Activated CD4-positive, CD25-positive, alpha-beta regulatory T cell (primary cell): ENCODE data around the gene UNC119B.
A peak's percentile ranks its signal among the peaks of the same experiment; 100 is the strongest.

Experiments
- DNase-seq, 4 experiments: peaks; one replicate each; lab custom pipeline; 2025; lab: John Stamatoyannopoulos, UW

UNC119B gene

DNA sequence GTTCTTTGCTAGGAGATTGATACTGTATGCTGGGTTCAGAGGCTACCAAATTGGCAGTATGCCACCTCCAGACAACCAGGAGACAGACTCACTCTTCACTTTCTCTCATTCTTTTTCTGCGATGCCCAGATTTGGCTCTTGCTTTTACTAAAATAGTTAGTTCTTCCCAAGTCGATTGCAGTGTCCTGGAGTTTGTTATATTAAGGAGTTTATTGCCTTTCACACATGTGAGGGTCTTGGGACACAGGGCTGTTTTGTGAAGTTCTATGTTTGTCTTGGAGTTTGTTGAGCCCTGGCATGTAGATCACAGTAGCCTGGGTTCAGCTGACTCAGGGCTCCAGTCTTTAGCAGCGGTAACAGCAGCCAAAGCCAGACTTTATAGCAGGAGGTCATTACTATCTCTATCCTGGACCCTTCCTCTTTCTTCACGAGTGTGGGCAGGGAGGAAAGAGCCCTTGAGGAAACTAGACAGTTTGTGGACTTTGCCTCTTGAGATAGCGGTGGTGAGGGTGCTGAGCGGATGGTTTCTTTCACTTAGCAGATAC lies 21.7 kb upstream of the UNC119B start:
- DNase-seq = no peak

DNA sequence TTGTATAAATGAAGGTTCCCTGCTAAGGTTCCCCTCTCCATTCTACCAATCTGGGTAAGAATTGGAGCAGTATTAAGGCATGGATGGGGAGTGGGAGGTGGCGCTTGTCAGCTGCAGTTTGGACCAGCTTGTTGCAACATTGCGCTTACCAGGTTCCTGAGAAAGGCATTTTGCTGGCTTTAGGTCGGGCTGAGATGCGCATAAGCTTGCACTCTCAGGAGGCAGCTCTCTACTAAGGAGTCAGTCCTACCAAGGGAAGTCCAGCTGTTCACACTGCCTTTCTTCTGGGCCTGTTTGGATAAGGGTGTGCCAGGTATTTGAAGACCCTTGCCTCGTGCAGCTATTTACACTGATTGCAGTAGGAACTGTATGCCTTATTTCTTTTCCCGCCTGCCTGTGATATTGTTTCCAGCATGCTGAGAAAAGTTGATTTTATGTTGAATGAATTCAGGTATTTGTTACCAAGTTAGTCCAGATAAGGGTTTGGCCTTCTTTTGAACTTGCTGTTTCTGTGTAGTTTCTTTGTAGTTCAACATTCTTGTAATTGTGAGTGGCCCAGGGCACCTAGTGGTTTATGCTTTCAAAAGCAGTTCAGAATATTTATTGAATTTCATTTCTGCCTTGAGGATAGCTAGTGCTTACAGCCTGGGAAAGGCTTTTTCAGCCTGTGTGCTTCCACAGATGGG lies 20.7 kb upstream of the UNC119B start:
- DNase-seq = no peak

DNA sequence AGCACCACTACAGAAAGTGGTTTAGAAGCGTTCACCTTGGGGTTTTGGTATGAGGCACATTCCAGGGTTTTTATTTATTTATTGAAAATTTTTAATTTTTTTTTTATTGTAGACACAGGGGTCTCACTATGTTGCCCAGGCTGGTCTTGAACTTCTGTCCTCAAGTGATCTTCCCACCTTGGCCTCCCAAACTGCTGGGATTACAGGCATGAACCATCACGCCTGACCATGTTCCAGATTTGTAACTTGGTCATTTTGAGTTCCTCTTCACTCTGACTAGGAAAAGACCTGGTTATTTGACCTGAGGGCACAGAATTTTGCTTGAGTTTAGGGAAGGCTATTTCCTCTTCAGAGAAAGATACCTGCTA lies 20.2 kb upstream of the UNC119B start:
- no peak for DNase-seq

DNA sequence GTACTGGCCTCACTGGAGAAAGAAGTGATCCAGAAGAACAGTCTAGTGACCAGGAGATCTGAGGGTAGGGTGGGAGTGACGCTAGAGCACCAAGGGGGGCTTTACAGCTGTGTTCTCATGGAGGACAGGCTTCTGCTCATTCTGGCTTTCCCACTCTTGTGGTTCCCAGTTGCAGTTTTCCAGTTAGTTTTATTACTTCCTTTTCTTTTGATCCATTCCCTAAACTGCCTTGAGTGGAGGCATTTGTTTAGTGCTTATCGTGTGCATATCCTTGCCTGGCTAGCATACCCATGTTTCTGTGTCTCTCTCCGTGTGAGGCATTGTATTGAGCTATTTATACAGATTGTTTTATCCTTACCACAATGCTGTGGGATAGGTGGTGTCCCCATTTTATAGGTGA lies 19.3 kb upstream of the UNC119B start:
- no peak for DNase-seq

DNA sequence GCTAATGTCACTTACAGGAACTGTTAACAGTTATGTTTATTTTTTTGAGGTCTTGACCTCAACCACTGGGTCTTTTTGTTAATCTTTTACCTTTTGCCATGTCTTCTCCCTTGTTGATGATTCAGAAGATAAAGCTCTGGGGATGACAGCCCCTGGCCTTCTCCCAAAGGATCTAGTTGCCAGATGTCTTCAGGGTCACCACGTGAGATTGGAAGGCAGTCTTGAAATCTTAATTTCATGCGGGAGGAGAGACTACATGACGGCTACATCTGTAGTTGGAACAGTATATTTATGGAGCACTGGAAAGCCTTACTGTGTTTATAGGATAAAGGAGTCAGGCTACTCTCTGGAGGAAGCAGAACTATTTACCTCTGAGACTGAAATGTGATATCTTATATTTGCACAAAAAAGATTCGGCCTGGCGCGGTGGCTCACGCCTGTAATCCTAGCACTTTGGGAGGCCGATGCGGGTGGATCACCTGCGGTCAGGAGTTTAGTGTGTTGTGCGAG lies 17.7 kb upstream of the UNC119B start:
- DNase-seq = no peak

DNA sequence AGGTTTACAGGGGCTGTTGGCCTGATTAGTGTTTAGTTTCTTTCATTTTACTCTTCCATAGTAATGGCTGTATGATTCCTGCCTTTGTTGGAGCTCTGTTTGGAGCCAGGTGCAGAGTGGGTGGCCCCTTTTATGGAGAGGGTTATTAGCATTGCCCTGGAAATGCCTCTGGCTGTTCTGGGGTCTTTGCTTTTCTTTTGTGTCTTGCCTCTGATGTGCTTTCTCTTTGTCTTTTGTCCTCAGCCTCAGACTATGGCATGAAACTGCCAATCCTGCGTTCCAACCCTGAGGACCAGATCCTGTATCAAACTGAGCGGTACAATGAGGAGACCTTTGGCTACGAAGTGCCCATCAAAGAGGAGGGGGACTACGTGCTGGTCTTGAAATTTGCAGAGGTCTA lies 16.4 kb upstream of the UNC119B start:
- DNase-seq = no peak

DNA sequence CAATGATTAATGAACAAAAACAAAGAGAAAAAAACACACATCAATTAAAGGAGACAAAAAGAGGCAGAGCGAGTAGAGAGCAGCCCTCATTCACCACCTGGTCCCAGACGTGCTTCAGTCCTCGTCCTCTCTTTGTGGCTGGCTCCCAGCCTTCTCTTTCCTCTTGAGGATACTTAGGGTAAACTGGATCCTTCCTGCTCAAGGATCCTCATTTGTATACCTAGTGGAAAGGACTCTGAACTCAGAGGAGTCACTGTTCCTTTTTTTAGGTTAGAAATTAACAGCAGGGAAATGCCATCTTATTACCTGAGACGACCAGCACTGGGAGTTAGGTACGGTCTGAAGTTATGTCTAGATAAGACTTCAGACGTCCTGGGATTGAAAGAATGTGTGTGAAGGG lies 13.6 kb upstream of the UNC119B start:
- DNase-seq = no peak

DNA sequence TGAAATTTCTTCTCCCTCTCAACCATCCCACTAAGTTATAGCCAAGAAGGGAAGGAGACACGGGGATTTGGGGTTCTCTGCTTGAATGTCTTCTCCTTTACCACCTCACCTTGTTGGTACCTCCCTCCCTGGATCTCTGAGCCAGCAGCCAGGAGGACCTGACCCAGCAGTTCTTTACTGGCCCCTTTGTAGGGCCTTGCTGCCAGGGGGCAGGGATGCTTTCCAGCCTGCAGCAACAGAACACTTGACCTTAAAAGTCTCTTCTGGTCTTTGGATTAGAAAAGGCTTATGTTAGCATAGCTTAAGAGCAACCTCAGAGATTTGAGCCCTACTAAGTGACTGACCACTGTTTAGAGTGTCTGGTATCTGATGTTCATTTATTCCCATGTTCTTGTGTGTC lies 12.9 kb upstream of the UNC119B start:
- no peak for DNase-seq

DNA sequence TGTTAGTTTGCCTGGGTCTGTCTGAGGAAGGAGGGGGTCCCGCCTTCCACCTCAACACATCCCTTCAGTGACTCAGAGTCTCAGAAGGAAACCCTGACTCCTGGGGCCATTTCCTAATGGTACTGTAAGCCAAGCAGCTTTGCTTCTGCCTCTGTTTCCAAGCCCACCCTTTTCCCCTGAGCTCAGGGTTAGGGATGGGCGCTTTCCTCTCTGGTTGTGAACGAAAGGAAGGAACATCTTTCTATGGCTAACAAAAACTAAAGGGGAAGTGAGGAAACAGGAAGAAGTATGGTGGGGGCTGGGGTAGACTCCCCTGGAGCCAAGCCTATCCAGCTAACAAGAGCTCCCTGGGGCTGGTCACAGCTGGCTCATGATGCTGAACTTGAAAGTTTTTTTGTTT lies 11.6 kb upstream of the UNC119B start:
- no peak for DNase-seq

DNA sequence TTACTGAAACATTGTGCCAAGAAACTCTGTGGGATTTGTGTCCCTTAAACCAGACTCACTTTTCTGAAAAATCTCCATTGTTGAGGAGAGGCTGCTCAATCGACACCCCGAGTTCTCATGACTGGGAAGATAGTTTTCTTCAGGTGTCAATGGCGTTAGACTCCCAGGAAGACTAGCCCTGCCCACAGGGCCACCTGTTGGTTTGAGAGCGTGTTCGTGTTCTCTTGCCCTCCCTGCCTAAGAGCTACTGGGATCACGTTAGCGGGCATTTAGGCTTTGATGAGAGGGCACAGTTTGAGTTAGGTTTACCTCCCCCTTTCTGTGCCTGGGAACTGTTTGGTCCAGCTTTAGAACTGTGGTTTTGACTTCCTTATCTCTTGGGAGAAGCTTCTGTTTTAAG lies 10.7 kb upstream of the UNC119B start:
- DNase-seq = no peak

DNA sequence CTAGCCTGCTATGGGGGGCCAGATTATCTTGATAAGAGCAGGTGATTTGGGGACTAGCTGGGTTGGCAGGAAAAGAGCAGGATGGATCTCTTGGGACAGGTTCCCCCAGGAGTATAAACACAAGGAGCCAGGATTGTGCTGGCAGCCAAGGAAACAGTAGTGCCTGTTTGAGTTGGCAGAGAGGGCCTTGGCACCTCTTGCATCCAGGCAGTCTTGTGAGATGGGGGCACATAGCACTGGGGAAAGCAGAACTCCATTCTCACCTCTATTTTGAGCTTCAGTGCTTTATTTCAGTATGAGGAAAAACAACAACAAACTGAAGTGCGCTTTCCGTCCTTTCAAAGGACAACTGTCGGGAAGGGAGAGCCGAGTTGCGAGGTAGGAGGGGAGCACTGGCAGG lies 9.4 kb upstream of the UNC119B start:
- DNase-seq = no peak

DNA sequence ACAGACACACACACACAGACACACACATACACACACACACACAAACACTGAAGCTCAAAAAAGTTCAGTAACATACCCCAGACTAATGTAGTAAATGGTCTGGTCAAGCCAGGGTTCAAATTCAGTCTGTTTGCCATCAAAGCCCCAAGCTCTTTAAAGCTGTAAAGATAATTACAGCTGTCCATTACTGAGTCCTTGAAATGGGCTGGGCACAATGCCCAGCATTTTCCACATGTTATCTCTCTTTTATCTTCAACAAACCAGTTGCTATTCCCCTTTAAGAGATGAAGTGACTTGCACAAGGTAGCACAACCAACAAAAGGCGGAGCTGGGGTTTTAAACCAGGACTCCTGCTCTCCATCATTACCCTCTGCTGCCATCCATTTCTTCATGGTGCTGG lies 7.6 kb upstream of the UNC119B start:
- DNase-seq = no peak

DNA sequence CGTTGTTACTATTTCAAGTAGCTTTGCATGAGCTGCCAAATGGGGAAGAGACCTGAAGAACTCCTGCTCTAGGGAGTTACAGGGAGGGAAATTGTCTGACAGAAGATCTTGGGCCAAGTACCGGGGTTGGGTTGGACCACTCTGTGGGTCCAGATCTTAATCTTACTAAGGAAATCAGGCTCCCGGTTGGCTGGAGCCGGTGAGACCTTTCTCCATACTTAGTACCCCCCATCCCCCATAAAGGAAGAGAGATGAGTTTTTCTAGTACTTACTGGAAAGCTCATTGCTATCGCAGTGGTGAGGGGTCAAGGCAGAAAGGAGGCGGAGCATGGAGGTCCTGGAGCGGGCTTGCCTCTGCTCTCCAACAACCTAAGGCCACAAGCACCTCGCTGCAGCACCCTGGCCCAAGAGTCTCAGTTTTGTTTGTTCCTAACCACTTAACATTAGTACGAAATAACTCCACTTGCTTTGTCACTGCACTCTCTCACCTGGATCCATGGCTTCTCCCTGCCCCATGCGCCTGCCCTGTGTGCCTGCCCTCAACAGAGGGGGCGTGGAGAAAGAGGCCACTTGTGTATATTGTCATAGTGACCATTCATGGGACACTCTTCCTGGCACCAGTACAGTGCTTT lies 6.8 kb upstream of the UNC119B start:
- no peak for DNase-seq

DNA sequence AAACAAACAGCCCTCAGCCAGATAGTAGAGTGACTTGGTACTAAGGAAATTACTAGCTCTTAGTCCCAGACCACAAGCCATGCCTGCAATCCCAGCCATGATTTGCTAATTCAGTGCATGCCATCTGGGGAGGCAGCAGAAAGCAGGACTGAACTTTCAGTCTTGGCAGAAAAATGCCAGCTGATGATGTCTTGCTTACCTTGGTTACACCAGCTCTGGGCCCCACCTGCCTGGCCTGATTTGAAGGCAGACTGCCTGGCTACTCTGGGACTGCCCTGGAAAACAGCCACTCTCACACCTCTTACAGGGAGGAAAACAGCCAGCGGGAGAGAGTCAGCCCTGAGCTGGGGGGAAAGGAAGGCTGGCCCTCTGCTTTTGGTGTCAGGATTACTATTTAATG lies 4.6 kb upstream of the UNC119B start:
- no peak for DNase-seq

DNA sequence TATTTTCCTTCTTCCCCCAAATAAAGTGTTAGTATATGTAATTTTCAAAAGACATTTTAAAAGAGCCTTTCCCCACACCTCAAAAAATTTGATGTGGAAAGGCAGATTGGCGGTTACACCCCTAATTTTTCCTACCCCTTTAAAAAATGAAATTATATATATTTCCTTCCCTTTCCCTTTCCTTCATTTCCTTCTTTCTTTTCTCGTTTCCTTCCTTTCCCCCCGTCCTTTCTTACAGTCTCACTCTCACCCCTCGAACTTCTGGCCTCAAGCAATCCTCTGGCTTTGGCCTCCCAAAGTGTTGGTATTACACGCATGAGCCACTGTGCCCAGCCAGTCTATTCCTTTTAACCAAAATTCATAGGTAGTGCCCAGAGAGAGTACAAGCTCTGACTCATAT lies 4.2 kb upstream of the UNC119B start:
- no peak for DNase-seq

DNA sequence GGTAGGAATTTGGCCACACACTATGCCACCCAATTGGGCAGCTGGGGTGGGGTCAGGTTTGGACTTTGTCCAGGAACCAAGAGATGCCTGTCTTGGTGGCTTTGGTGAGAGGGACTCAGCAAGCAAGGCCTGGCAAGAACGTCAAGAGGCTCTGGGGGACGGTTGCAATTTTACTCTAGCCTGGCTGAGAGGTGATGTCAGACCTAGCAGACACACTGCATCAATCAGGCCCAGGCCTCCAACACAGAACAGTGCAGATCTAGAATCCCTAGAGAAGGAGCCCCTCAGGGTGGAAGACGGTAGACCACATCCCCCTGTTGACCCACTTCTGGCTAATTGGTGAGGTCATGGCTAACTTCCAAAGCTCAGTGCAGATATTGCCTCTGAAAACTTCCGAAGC lies 1.6 kb upstream of the UNC119B start:
- DNase-seq = no peak

DNA sequence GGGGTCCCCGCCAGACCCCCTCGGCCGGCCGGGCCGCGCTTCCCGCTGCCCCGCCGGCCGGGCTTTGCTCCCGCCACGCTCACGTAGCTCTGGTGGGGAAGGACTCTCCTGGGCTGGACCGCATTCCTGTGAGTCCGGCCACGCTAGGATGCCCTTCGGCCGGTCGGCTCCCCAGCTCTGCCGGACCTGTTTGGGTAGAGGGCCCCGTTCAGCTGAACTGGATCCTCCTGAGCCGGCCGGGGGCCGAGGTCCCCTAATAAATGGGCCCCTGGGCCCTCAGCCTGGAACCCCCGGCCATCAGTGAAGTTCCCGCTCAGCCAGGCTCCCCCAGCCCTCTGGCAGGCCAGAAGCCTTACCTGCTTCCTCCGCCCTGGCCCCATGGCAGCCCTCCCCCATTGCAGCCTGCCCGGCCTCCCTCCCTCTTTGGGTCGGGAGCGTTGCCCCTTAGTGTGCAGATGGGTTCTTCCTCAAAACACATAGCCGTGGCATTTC lies 593 bp downstream of the UNC119B start:
- DNase-seq = no peak

DNA sequence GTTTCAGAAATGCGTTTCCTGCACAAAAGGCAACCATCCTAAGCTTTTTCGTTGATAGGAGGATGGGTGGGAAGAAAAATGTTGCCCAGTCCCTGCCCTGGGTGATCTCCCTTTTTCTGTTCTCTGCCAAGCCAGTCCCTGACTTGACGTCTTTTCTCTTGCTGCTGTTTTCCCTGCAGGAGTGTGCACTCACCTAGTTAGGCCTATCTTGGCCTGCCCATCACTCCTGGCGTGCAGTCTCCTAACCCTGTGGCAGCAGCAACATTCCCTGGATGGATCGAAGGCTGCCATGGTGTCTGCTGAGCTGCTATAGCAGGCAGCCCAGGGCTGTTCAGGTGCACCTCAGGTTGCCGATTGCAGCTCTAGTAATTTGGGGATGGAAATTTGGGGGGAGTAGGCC lies 1.2 kb downstream of the UNC119B start:
- DNase-seq = no peak

DNA sequence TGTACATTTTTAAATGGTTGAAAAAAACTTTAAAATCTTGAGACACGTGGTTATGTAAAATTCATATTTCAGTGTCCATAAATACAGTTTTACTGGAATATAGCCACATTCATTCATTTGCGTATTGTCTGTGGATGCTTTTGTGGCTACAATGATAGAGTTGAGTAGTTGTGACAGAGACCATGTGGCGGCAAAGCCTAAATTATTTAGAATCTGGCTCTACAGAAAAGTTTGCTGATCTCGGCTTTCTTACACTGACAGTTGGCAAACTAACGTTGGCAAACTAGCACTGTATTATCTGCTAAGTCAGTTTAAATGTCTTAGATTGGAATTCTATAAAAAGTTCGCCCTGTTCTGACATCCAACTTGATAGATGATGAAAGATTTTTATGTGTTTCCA lies 2.4 kb downstream of the UNC119B start:
- no peak for DNase-seq

DNA sequence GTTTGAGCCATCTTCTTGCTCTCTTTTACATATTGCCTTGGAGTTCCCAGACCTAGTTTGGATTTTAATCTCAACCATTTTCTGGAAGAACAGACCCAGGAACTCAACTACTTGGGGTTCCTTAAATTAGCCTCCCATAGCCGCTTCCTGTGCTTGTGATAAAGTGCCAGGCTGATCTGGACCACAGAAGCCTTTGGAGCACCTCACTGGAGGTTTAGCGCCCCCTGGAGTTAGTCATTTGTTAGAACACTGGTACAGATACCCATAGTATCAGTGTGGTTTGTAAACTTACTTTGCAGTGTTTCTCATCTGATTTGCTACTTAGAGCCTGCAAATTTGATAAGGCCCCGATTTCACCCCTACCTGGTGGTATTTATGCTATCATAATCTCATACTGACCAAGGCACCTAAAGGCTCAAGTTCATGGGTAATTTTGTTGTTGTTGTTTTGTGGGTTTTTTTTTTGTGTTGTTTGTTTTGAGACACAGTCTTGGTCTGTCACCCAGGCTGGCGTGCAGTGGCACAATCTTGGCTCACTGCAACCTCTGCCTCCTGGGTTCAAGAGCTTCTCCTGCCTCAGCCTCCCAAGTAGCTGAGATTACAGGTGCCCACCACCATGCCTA lies 3.7 kb downstream of the UNC119B start:
- peak; percentile 29 to 64 (median 42) for DNase-seq

DNA sequence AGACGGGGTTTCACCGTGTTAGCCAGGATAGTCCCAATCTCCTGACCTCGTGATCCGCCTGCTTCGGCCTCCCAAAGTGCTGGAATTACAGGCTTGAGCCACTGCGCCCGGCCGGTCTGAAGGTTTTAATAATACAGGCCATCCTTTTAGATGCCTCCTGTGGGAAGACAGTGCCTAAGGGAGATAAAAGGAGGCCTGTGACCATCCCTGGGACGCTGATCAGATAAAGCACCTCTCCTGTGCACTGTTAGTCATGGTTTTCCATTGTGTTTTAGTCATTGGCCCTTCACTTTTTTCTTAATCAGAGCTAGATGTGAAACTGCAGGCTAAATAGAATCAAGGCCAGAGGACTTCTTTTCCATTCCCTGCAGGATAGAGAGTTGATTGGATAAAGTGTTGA lies 7.8 kb downstream of the UNC119B start:
- no peak for DNase-seq

DNA sequence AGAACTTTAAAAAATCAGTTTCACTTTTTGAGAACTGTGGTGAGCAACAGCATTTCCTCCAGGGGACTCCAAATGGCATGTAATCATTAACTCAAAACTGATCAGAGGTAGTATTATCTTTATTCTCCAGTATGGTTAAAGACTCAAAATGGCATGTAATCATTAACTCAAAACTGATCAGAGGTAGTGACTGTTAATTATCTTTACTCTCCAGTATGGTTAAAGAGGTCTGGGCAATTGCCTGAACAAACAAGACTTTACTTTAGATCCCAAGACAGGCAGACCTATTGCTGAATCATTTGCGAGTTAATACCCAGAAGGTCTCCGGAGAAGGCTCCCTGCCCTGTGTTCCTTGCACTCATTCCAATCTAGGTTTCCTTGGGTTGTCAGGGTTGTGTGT lies 8.8 kb downstream of the UNC119B start:
- DNase-seq = no peak
